K562 (cell line): ENCODE results near the gene USP37. TPM values are rescaled to one million over a fixed set of nuclear protein-coding genes. Genes with fewer than 3 reads are reported as not detected.

Experiments
- ATAC-seq: fragments of 200-7000 bp; cut with Tn5 transposase; 3 replicates; pipeline ENCODE4 v1.9.1; 2020; ENCODE audit warnings: moderate library complexity
- BruUV-seq: library from RNA; stranded (reverse); fragments of 400-500 nt; replicated peaks from 2 replicates; lab custom pipeline; 2021; lab: Mats Ljungman, UMichigan
- CTCF ChIA-PET: fragments of 300-600 bp; formaldehyde crosslinking; extraction: SDS; loops from one replicate; lab custom pipeline; 2021; ENCODE audit warnings: low intra/inter-chr PET ratio; lab: Yijun Ruan, JAX
- POLR2A ChIA-PET: fragments of 300-600, 350-650 bp; sonication (Branson Sonifier 250); formaldehyde crosslinking; extraction: SDS; loops from one replicate; lab custom pipeline; 2021; ENCODE audit warnings: antibody characterized with exemption, inconsistent platforms; lab: Yijun Ruan, JAX
- DNase-seq, 4 experiments: peaks; one replicate each; pipeline versions ENCODE4 v3.0.0 to v3.0.0-alpha.2; 2011 to 2018; ENCODE audit warnings: low spot score in 3 of 4, mixed read lengths in 3 of 4; ENCODE audit errors: extremely low read depth in 1 of 4
- FAIRE-seq: peaks from 2 replicates; lab custom pipeline; 2011; peaks lifted over from hg19 to GRCh38; lab: Jason Lieb, UNC
- H2AFZ ChIP-seq: 2 replicates; pipeline ENCODE4 v1.6.0; 2011; ENCODE audit warnings: low read depth, low read length, control low read depth, inconsistent platforms
- H3K27ac ChIP-seq: fragments of 200-600 bp; 3 replicates; pipeline ENCODE4 v1.8.0; 2011; ENCODE audit warnings: low read depth, mild to moderate bottlenecking, control low read depth, inconsistent platforms, low read length, moderate library complexity, mixed read lengths; ENCODE audit errors: extremely low read depth
- H3K27me3 ChIP-seq, 2 experiments: fragments of 300-600 bp in 1 of 2; 2 replicates in 1 of 2; 3 replicates in 1 of 2; pipeline versions ENCODE4 v1.6.0 to v1.8.0; 2011; ENCODE audit warnings: inconsistent platforms in 2 of 2, low read length in 2 of 2, mild to moderate bottlenecking in 1 of 2, mixed read lengths in 1 of 2, moderate library complexity in 1 of 2; ENCODE audit not compliant: control insufficient read depth in 2 of 2, insufficient read depth in 2 of 2
- H3K36me3 ChIP-seq: fragments of 300-600 bp; 3 replicates; pipeline ENCODE4 v1.8.0; 2011; ENCODE audit warnings: mild to moderate bottlenecking, low read length, inconsistent platforms; ENCODE audit not compliant: control insufficient read depth, insufficient read depth
- H3K4me1 ChIP-seq, 2 experiments: fragments of 200-600 bp in 1 of 2; replicated peaks in 1 of 2; 2 replicates in 1 of 2; 3 replicates in 1 of 2; pipeline versions ENCODE4 v1.5.1 to v1.8.0; 2011; ENCODE audit warnings: inconsistent platforms in 2 of 2, low read length in 2 of 2, mild to moderate bottlenecking in 1 of 2, mixed read lengths in 1 of 2, moderate library complexity in 1 of 2; ENCODE audit not compliant: control insufficient read depth in 2 of 2, insufficient read depth in 2 of 2
- H3K4me2 ChIP-seq: 2 replicates; pipeline ENCODE4 v1.6.1; 2011; ENCODE audit warnings: low read length, control low read depth, inconsistent platforms, mixed read lengths; ENCODE audit not compliant: insufficient read depth
- H3K4me3 ChIP-seq: fragments of 200-600 bp; sonication (generic), shearing (Covaris generic); 2 replicates; pipeline ENCODE4 v1.5.1; 2016; ENCODE audit warnings: control low read depth, inconsistent platforms
- H3K79me2 ChIP-seq: fragments of 200-600 bp; 3 replicates; pipeline ENCODE4 v1.8.0; 2011; ENCODE audit warnings: low read length, inconsistent platforms; ENCODE audit not compliant: control insufficient read depth, insufficient read depth
- H3K9ac ChIP-seq, 2 experiments: 2 replicates each; pipeline versions ENCODE4 v1.6.0 to v1.6.1; 2011; ENCODE audit warnings: low read depth in 2 of 2, low read length in 2 of 2, control low read depth in 1 of 2, inconsistent platforms in 1 of 2, mild to moderate bottlenecking in 1 of 2, mixed read lengths in 1 of 2; ENCODE audit not compliant: insufficient read depth in 1 of 2
- H3K9me1 ChIP-seq: one replicate; pipeline ENCODE4 v1.6.0; 2011; ENCODE audit warnings: inconsistent platforms, mild to moderate bottlenecking, low read length, moderate library complexity; ENCODE audit not compliant: control insufficient read depth, insufficient read depth
- H3K9me3 ChIP-seq: replicated peaks from 2 replicates; pipeline ENCODE4 v1.5.1; 2011; ENCODE audit warnings: low read depth, low read length, inconsistent platforms; ENCODE audit not compliant: control insufficient read depth, insufficient read depth
- H4K20me1 ChIP-seq: replicated peaks from 2 replicates; pipeline ENCODE4 v1.6.1; 2011; ENCODE audit warnings: low read length, inconsistent platforms, mixed read lengths; ENCODE audit not compliant: control insufficient read depth, insufficient read depth
- HIVEP1 ChIP-seq: fragments of 250-450 bp; sonication (Bioruptor Pico); IDR thresholded peaks from 2 replicates; pipeline ENCODE4 v1.4.0; 2020; ENCODE audit warnings: mild to moderate bottlenecking
- MAFK ChIP-seq: IDR thresholded peaks from 2 replicates; pipeline ENCODE4 v1.6.1; 2011; ENCODE audit warnings: low read length, improper control_type of control experiment
- MEF2A ChIP-seq: IDR thresholded peaks from 2 replicates; pipeline ENCODE4 v1.6.1; 2011; ENCODE audit warnings: low read depth, mild to moderate bottlenecking, low read length, moderate library complexity; ENCODE audit not compliant: control insufficient read depth
- NEUROD1 ChIP-seq: fragments of 150-350 bp; IDR thresholded peaks from 2 replicates; pipeline ENCODE4 v1.6.1; 2014; ENCODE audit warnings: borderline replicate concordance, low read length, low read depth; ENCODE audit not compliant: partially characterized antibody
- ZNF77 ChIP-seq: fragments of 250-450 bp; sonication (Bioruptor Pico); IDR thresholded peaks from 2 replicates; pipeline ENCODE4 v1.5.0; 2020
- WGBS: fragments of 100-300 bp; shearing (Covaris generic); methylation state at CpG from one replicate; pipeline ENCODE4 v1.1.6; 2016; ENCODE audit warnings: low coverage, mixed read lengths; ENCODE audit not compliant: insufficient coverage; ENCODE audit errors: missing lambda C conversion rate; 5-methylcytosine and 5-hydroxymethylcytosine counted together
- in situ Hi-C: fragments of 300-500 bp; cut with MboI; formaldehyde crosslinking; loops from 4 replicates; pipeline ENCODE4 v1.15.0; 2018; ENCODE audit warnings: inconsistent platforms, mixed read lengths
- intact Hi-C: fragments of 100-400 bp; cut with micrococcal nuclease; formaldehyde crosslinking; loops from 2 replicates; pipeline ENCODE4 v1.14.2; 2022
- polyA plus RNA-seq, 8 experiments: library from polyadenylated mRNA; depleted of rRNA in 4 of 8; stranded (reverse) in 5 of 8; unstranded in 3 of 8; fragments of >200 nt; fragmentation: Nextera tagmentation in 2 of 8; fragmentation: Illumina TruSeq in 1 of 8; extraction: Ambion mirVana in 2 of 8; extraction: Trizol in 1 of 8; gene quantifications; 2 replicates each; pipeline versions ENCODE4 v1.2.1 to v1.2.3, GENCODE V29; 2011 to 2014; ENCODE audit warnings: inconsistent platforms in 1 of 8, missing spikeins in 1 of 8
- total RNA-seq, 7 experiments: library from RNA; depleted of rRNA in 6 of 7; stranded (reverse); fragments of >200 nt in 6 of 7; fragmentation: Illumina TruSeq in 2 of 7; extraction: Trizol in 2 of 7; gene quantifications; 2 replicates each; pipeline versions ENCODE4 v1.2.1 to v1.2.3, GENCODE V29; 2011 to 2021; ENCODE audit warnings: low replicate concordance in 1 of 7
- TF ChIP-seq, protein P1 (sequence below), 2 experiments: IDR thresholded peaks in 1 of 2; conservative IDR thresholded peaks in 1 of 2; 2 replicates each; pipeline ENCODE4 v1.6.1; 2016; ENCODE audit warnings: low read depth in 2 of 2, mild to moderate bottlenecking in 1 of 2, missing compliant biosample characterization in 1 of 2, missing genetic modification characterization in 1 of 2, moderate library complexity in 1 of 2
- TF ChIP-seq, protein P2 (sequence below): fragments of 450-650 bp; IDR thresholded peaks from 2 replicates; pipeline ENCODE4 v1.6.1; 2018; ENCODE audit not compliant: partially characterized antibody
- TF ChIP-seq, protein P3 (sequence below): fragments of 450-650 bp; IDR thresholded peaks from 2 replicates; pipeline ENCODE4 v1.6.1; 2016; ENCODE audit warnings: antibody characterized with exemption

Gene USP37
- total and polyA plus RNA-seq, 9 of the 15 experiments (the other 6 are each of a cell fraction or from before 2014, with no cell fraction given) = 2.0 to 14.2 (median 8.5) TPM

DNA sequence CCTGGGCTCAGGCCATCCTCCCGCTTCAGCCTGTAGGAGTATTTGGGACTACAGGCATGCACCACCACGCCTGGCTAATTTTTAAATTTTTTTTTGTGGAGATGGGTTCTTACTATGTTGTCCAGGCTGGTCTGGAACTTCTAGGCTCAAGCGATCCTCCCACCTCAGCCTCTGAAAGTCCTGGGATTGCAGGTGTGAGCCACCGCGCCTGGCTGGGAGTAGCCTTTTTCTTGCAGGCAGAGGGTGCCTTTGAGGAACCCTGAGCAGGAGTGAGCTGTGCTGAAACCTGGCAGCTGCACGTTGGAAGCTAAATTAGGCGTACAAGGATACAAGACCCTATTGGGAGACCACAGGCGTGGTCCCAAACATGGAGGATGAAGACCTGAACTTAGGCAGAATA is 160.4 kb downstream of the USP37 start:
- Histone ChIP-seq H3K9me1 (no peaks in the 10 kb centered on the region), H3K27ac (peak overlapping the region; percentile 8; the same call in 2 of the 3 replicates), H3K79me2 (no peaks in the 10 kb centered on the region; the same call in 2 of the 3 replicates), H3K36me3 (peaks cover 28% of the 10 kb centered on the region; the same call in 2 of the 3 replicates), H2AFZ (peak overlapping the region; percentile 54; the same call in 1 of the 2 replicates), H3K4me3 (no peak overlapping the region), H3K4me1 (peaks cover 25 to 54% of the 10 kb centered on the region in 2 experiments; a peak in 4 of 5 replicates), H3K9me3 (no peaks in the 10 kb centered on the region), H3K27me3 (no peaks in the 10 kb centered on the region), H3K4me2 (0 out of 2 replicates have a peak overlapping the region, but pooled peaks have one; percentile 16), H3K9ac (peak overlapping the region in 1 of 2 experiments; percentile 89; a peak in 2 of 4 replicates), H4K20me1 (no peaks in the 10 kb centered on the region)
- ChIA-PET CTCF (interaction anchor here (1.1 to 1.2 kb wide), 2 partner anchors 59 to 440 kb away, joined by 3 to 4 read pairs; no protein-coding TSS in a partner anchor), POLR2A (interaction anchor here (0.6 to 1.8 kb wide), 4 partner anchors 12 to 150 kb away, joined by 3 to 6 read pairs (median 4); no protein-coding TSS in a partner anchor)
- DNase-seq (no peak), FAIRE-seq (peak; percentile 11), ATAC-seq (no peak)
- TF ChIP-seq MEF2A (no peak), MAFK (no peak), ZNF77 (CRISPR knock-in tag) (no peak), NEUROD1 (no peak), HIVEP1 (CRISPR knock-in tag) (no peak)
- TF ChIP-seq, protein P1, sequence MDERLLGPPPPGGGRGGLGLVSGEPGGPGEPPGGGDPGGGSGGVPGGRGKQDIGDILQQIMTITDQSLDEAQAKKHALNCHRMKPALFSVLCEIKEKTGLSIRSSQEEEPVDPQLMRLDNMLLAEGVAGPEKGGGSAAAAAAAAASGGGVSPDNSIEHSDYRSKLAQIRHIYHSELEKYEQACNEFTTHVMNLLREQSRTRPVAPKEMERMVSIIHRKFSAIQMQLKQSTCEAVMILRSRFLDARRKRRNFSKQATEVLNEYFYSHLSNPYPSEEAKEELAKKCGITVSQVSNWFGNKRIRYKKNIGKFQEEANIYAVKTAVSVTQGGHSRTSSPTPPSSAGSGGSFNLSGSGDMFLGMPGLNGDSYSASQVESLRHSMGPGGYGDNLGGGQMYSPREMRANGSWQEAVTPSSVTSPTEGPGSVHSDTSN (CRISPR knock-in tag; IDR thresholded peaks at IDR 0.05; ENCODE audit: low read depth) = no peak
- TF ChIP-seq, protein P1 (tag; conservative IDR thresholded peaks at IDR 0.05; ENCODE audit: low read depth) = no peak
- TF ChIP-seq, protein P2, sequence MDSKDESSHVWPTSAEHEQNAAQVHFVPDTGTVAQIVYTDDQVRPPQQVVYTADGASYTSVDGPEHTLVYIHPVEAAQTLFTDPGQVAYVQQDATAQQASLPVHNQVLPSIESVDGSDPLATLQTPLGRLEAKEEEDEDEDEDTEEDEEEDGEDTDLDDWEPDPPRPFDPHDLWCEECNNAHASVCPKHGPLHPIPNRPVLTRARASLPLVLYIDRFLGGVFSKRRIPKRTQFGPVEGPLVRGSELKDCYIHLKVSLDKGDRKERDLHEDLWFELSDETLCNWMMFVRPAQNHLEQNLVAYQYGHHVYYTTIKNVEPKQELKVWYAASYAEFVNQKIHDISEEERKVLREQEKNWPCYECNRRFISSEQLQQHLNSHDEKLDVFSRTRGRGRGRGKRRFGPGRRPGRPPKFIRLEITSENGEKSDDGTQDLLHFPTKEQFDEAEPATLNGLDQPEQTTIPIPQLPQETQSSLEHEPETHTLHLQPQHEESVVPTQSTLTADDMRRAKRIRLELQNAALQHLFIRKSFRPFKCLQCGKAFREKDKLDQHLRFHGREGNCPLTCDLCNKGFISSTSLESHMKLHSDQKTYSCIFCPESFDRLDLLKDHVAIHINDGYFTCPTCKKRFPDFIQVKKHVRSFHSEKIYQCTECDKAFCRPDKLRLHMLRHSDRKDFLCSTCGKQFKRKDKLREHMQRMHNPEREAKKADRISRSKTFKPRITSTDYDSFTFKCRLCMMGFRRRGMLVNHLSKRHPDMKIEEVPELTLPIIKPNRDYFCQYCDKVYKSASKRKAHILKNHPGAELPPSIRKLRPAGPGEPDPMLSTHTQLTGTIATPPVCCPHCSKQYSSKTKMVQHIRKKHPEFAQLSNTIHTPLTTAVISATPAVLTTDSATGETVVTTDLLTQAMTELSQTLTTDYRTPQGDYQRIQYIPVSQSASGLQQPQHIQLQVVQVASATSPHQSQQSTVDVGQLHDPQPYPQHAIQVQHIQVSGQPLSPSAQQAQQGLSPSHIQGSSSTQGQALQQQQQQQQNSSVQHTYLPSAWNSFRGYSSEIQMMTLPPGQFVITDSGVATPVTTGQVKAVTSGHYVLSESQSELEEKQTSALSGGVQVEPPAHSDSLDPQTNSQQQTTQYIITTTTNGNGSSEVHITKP = no peak
- TF ChIP-seq, protein P3, sequence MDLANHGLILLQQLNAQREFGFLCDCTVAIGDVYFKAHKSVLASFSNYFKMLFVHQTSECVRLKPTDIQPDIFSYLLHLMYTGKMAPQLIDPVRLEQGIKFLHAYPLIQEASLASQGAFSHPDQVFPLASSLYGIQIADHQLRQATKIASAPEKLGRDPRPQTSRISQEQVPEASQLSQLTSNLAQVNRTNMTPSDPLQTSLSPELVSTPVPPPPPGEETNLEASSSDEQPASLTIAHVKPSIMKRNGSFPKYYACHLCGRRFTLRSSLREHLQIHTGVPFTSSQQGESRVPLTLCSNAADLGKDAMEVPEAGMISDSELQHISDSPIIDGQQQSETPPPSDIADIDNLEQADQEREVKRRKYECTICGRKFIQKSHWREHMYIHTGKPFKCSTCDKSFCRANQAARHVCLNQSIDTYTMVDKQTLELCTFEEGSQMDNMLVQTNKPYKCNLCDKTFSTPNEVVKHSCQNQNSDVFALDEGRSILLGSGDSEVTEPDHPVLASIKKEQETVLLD = no peak
- in situ Hi-C loops = no loop called here
- intact Hi-C loops = loop anchor here (5.0 to 10.0 kb wide), 2 partner anchors 45 to 237 kb away; no protein-coding TSS in a partner anchor
- 52% methylated on average over 6 of the region's 8 CpGs for WGBS
- BruUV-seq = no TSS peak
